NT2/D1 (cell line): ENCODE measurements around the gene SLC20A1.

Experiments used
- DNase-seq: peaks from one replicate; pipeline ENCODE4 v3.0.0-alpha.2; 2011; ENCODE audit warnings: low read depth, low spot score
- H3K27me3 ChIP-seq: 2 replicates; pipeline ENCODE4 v1.6.0; 2011; ENCODE audit warnings: mild to moderate bottlenecking; ENCODE audit not compliant: insufficient read length, insufficient read depth
- H3K36me3 ChIP-seq: 2 replicates; pipeline ENCODE4 v1.6.1; 2011; ENCODE audit warnings: mild to moderate bottlenecking, low read length, mixed read lengths; ENCODE audit not compliant: insufficient read depth, insufficient read length
- H3K4me1 ChIP-seq: 2 replicates; pipeline ENCODE4 v1.5.1; 2011; ENCODE audit not compliant: insufficient read depth, insufficient read length
- H3K4me3 ChIP-seq: 2 replicates; pipeline ENCODE4 v1.5.1; 2011; ENCODE audit warnings: low read depth; ENCODE audit not compliant: insufficient read length
- H3K9ac ChIP-seq: 2 replicates; pipeline ENCODE4 v1.6.0; 2011; ENCODE audit warnings: low read depth; ENCODE audit not compliant: insufficient read length
- H3K9me3 ChIP-seq: 2 replicates; pipeline ENCODE4 v1.5.1; 2011; ENCODE audit warnings: mild to moderate bottlenecking, low read length; ENCODE audit not compliant: insufficient read depth
- SUZ12 ChIP-seq: IDR thresholded peaks from 2 replicates; pipeline ENCODE4 v1.6.1; 2011; ENCODE audit not compliant: insufficient read length, insufficient read depth; ENCODE audit errors: extremely low read depth
- YY1 ChIP-seq: IDR thresholded peaks from 2 replicates; pipeline ENCODE4 v1.6.1; 2011; ENCODE audit not compliant: insufficient read length, insufficient read depth
- ZNF274 ChIP-seq: IDR thresholded peaks from 2 replicates; pipeline ENCODE4 v1.6.1; 2011; ENCODE audit warnings: mild to moderate bottlenecking, low read depth, low read length

Gene SLC20A1

GRCh38 chr2:112627060-112628040 is 18.4 kb upstream of the SLC20A1 start:
- H3K4me1 ChIP-seq: peaks cover 10% of the 10 kb centered on the region
- H3K36me3 ChIP-seq: no peaks in the 10 kb centered on the region
- H3K9ac ChIP-seq: no peak overlapping the region
- no peak overlapping the region for H3K4me3 ChIP-seq
- TF ChIP-seq SUZ12 (no peak), ZNF274 (no peak), YY1 (no peak)
- no peaks in the 10 kb centered on the region for H3K27me3 ChIP-seq
- no peaks in the 10 kb centered on the region for H3K9me3 ChIP-seq
- no peak for DNase-seq

- Histone ChIP-seq H3K9me3 (no peaks in the 10 kb centered on the region), H3K9ac (no peak overlapping the region), H3K36me3 (no peaks in the 10 kb centered on the region), H3K4me3 (no peak overlapping the region), H3K27me3 (no peaks in the 10 kb centered on the region), H3K4me1 (peaks cover 10% of the 10 kb centered on the region)
- DNase-seq: no peak
- TF ChIP-seq SUZ12 (no peak), ZNF274 (no peak), YY1 (no peak)
Observed at GRCh38 chr2:112629224-112629623, 16.5 kb upstream of the SLC20A1 start.

GRCh38 chr2:112629823-112630222 is 15.9 kb upstream of the SLC20A1 start:
- no peak overlapping the region for H3K9ac ChIP-seq
- peaks cover 10% of the 10 kb centered on the region for H3K4me1 ChIP-seq
- no peaks in the 10 kb centered on the region for H3K9me3 ChIP-seq
- H3K4me3 ChIP-seq: no peak overlapping the region
- H3K27me3 ChIP-seq: no peaks in the 10 kb centered on the region
- no peak for DNase-seq
- H3K36me3 ChIP-seq: no peaks in the 10 kb centered on the region
- no peak for TF ChIP-seq YY1
- no peak for TF ChIP-seq SUZ12
- no peak for TF ChIP-seq ZNF274

- TF ChIP-seq YY1 (no peak), SUZ12 (no peak), ZNF274 (no peak)
- H3K4me3 ChIP-seq: no peak overlapping the region
- H3K36me3 ChIP-seq: no peaks in the 10 kb centered on the region
- no peaks in the 10 kb centered on the region for H3K27me3 ChIP-seq
- DNase-seq: no peak
- peaks cover 10% of the 10 kb centered on the region for H3K4me1 ChIP-seq
- no peaks in the 10 kb centered on the region for H3K9me3 ChIP-seq
- no peak overlapping the region for H3K9ac ChIP-seq
Observed at GRCh38 chr2:112630268-112630667, 15.5 kb upstream of the SLC20A1 start.

GRCh38 chr2:112633708-112634107 is 12.0 kb upstream of the SLC20A1 start:
- TF ChIP-seq YY1: no peak
- no peak for TF ChIP-seq ZNF274
- no peak for TF ChIP-seq SUZ12
- no peaks in the 10 kb centered on the region for H3K27me3 ChIP-seq
- peaks cover 6% of the 10 kb centered on the region for H3K4me1 ChIP-seq
- DNase-seq: no peak
- no peak overlapping the region for H3K9ac ChIP-seq
- no peaks in the 10 kb centered on the region for H3K36me3 ChIP-seq
- no peak overlapping the region for H3K4me3 ChIP-seq
- no peaks in the 10 kb centered on the region for H3K9me3 ChIP-seq

- TF ChIP-seq ZNF274: no peak
- TF ChIP-seq YY1: no peak
- no peak for TF ChIP-seq SUZ12
- Histone ChIP-seq H3K9me3 (no peaks in the 10 kb centered on the region), H3K9ac (no peak overlapping the region), H3K27me3 (no peaks in the 10 kb centered on the region), H3K4me3 (no peak overlapping the region), H3K36me3 (no peaks in the 10 kb centered on the region), H3K4me1 (peaks cover 6% of the 10 kb centered on the region)
- DNase-seq: no peak
Observed at GRCh38 chr2:112634153-112634873, 11.4 kb upstream of the SLC20A1 start.

GRCh38 chr2:112634874-112635157 is 10.9 kb upstream of the SLC20A1 start:
- DNase-seq: no peak
- Histone ChIP-seq H3K36me3 (no peaks in the 10 kb centered on the region), H3K9me3 (no peaks in the 10 kb centered on the region), H3K9ac (no peak overlapping the region), H3K4me3 (no peak overlapping the region), H3K4me1 (peaks cover 6% of the 10 kb centered on the region), H3K27me3 (no peaks in the 10 kb centered on the region)
- TF ChIP-seq YY1 (no peak), SUZ12 (no peak), ZNF274 (no peak)
